ENCODE data around the gene SENP7.
"Not testable (repeated sequence)": the region's sequence is repeated elsewhere in the genome, so short reads cannot be mapped to it uniquely, and the experiment has no call there.

SENP7 gene

DNA sequence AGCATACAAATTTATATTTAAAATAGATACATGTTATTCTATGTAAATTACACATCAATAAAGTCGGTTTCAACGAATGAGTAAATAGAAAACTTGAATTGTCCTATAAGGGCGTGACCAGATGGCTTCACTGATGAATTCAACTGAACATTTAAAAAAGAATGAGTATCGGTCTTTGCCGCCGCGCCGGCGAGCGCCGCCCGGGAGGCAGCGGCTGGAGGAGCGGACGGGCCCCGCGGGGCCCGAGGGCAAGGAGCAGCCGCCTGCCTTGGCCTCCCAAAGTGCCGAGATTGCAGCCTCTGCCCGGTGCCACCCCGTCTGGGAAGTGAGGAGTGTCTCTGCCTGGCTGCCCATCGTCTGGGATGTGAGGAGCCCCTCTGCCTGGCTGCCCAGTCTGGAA, 74.4 kb downstream of the SENP7 start:
- DNase-seq, result not testable (repeated sequence)

DNA sequence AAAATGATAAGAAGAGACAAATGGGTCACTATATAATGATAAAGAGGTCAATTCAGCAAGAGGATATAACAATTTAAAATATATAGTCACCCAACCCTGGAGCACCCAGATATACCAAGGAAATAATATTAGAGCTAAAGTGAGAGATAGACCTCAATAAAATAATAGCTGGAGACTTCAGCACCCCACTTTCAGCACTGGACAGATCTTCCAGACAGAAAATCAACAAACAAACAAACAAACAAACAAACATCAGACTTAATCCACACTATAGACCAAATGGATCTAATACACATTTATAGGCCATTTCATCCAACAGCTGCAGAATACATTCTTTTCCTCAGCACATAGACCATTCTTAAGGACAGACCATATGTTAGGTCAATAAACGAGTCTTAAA, 79.4 kb downstream of the SENP7 start:
- DNase-seq, result no peak

DNA sequence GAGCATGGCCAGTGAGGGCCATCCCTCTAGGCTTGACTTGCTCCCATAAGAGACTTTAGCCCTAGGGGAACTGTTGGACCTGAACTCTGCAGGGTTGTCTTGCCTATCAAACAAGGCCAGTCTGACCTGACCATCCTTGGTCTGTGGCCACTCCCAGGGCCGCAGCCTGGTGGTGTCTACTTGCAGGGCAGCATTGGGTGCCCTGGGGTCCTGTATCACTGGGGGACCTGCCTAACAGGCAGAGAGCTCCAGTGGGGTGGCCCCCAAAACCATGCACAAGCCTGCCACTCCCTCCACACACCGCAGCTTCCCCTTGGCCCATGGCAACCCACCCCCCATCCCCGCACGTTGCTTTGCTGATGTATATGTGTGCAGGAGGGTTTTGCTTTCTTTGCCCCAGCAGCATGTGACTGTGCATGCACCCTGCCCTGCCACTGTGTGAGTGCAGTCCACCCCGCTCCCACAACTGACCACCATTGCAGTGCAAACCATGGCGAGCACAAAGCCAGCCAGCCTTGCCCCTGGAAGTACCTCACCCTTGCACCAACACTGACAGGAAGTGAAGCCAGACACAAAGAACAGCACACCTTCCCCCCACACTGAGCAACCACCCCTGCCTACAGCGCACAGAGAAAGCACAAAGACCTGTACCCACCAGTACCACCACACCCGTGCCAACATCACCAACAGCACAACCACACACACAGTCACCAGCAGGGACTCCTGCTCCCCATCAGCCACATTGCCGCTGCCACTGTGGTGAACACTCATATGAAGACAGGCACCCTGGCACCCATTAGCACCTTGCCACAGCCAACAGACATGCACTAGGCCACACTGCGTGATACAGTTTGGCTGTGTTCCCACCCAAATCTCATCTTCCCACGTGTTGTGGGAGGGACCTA, 88.8 kb downstream of the SENP7 start:
- DNase-seq, result no peak

DNA sequence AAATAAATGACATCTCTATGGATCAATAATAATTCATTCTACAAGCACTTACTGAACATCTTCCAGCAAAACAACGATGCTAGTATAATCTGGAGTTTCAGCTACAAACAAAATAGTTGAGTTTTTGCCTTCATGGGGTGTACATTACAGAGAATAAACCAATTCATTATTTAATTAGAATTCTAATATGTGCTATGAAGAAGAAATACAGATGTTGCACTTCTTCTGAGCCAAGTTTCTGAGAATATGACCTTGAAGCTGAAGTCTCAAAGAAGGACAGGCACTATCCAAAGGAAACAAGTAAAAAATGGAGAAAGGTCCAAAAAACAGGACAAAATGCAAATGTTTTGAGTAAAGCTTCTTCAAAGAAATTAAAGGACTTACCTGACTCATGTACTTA, 94.2 kb downstream of the SENP7 start:
- DNase-seq, result no peak

DNA sequence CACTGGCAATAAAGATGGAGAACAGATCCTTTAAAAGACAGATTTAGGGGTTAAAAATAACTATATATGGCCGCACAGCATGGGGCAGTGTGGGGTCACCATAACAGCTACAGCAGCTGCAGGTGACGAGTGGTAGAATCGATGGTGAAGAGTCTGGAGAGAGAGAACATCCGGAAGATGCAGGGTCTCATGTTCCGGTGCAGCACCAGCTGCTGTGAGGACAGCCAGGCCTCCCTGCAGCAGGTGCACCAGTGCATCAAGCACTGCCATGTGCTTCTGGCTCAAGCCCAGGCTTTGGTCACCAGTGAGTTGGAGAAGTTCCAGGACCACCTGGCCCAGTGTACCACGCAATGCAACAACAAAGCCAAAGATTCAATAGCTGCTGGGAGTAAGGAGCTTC, 98.9 kb downstream of the SENP7 start:
- DNase-seq, result no peak

DNA sequence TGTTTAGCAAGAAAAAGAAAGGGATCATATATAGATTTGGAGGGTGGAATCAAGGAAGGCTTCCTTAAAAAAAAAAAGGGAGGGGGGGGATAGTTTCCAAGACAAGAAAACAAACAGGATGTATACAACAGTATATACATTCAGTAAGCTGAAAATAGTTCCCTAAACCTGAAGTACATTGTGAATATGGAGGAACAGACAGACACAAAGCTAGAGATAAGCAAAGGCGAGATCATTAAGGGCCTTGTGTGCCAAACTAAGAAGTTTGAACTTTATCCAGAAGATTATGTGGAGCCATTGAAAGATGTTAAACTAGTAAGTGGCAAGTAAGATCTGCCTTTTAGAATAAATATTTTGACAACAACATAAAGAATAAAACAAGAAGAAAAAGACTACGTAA, 99.4 kb downstream of the SENP7 start:
- no peak for DNase-seq

DNA sequence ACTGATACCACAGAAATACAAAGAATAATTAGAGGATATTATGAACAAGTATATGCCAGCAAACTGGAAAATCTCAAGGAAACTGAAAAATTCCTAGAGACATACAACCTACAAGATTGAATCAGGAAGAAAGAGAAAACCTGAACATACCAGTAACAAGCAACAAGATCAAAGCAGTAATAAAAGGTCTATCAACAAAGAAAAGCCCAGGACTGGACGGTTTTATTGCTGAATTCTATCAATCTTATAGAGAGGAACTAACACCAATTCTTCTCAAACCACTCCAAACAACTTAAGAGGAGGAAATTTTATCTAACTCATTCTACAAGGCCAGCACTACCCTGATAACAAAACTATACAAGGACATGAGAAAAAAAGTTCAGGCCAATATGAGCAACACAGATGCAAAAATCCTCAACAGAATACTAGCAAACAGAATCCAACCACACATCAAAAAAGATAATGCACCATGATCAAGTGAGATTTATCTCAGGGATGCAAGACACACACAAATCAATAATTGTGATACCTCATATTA, 121.5 kb downstream of the SENP7 start:
- no peak for DNase-seq

DNA sequence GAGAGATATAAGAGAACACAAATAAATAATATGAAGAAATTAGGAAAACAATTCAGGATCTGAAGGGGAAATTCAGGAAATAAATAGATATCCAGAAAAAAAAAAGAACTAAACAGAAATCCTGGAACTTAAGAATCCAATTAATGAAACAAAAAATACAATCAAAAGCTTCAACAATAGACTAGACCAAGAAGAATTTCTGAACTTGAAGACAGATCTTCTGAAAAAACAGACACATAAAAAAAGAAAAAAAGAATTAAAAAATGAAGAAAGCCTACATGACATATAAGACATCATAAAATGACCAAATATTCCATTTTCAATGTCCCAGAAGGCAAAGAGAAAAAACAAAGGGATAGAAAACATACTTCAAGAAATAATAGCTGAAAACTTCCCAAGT, 124.3 kb downstream of the SENP7 start:
- no peak for DNase-seq

DNA sequence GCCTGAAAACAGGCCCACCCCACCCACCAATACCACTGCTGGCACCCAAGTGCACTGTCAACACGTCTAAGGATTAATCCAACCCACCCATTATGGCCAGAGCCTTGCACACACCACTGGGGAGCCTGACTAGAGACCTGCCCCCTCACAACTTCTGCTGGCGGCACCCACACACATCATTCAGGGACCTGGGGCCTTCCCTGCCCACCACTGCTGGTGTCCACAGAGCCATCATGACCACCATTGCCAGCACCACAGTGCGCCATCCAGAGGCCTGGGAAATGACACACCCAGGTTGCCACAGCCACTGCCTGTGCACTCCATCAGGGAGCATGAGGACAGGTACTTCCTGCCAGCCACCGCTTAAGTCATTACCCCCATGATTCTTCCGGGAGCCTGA, 125.7 kb downstream of the SENP7 start:
- DNase-seq, result no peak

DNA sequence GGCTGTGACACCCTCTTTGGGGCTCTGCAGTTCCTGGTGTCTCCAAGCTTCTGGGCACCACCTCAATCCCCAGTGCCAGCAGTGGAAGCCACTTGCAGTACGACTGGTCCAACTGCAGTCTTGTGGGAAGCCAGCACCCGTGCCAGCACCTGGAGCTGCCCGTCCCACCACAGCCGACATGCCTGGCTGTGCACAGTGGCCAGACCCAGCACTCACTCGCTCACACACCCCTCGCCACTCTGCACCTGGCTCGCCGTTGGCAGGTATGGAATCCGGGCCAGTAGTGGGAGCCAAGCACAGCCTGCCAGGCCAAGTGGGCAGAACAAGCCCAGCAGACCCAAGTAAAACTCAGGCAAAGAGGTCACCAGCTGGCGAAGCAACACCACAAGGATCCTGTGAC, 128.6 kb downstream of the SENP7 start:
- DNase-seq, result no peak

DNA sequence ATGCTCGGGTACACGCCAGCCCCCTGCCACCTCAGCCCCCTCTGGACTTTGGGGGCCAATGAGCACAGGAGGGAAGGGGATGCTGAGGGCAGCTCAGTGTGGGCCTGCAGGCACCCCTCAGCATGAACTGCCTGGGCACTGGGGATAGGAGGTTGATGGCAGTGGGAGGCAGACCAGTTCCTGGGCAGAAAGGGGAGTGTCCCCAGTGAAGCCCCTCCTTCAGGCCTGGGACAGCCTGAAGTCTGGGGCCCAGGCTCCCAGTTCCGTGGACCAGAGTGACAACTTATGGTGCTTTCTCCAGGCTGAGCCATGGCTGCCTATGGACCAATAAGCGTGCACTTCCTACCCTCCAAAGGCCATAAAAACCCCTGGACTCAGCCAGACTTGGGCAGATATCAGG, 129.4 kb downstream of the SENP7 start:
- DNase-seq, result no peak

DNA sequence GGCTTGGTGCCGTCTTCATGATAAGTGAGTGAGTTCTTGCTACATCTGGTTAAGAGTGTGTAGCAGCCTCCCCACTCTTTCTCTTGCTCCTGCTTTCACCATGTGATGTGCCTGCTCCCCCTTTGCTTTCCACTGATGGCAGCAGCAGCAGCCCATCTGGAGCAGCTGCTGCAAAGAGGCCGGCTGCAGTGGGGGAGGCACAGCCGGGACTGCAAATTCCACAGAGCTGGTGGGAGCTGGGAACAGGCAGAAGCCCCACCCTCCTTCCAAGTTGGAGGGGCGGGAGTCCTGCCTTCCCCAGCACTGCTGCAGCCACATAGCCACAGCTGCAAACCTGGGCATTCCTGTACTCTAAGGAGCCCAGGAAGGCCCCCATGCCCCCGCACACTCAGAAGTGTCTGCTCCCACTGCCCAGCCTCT, 129.8 kb downstream of the SENP7 start:
- no peak for DNase-seq

DNA sequence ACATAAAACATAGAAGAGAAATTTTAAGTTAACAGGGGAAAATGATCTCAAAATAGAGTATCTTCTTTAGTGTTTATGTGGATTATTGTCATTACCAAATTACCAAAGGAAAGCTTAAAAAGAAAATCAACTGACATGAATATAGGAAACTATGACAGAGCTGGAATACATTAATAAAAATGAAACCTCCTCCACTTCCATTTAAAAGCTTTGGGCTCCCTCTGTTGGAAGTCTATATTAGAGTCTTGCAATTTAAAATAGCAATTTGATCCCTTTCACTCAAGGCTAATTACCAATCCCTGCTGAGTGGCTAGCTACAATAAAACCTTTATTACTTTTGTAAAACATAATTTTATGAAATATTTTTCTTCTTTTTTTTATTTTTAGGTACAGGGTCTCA, 131.2 kb downstream of the SENP7 start:
- no peak for DNase-seq

DNA sequence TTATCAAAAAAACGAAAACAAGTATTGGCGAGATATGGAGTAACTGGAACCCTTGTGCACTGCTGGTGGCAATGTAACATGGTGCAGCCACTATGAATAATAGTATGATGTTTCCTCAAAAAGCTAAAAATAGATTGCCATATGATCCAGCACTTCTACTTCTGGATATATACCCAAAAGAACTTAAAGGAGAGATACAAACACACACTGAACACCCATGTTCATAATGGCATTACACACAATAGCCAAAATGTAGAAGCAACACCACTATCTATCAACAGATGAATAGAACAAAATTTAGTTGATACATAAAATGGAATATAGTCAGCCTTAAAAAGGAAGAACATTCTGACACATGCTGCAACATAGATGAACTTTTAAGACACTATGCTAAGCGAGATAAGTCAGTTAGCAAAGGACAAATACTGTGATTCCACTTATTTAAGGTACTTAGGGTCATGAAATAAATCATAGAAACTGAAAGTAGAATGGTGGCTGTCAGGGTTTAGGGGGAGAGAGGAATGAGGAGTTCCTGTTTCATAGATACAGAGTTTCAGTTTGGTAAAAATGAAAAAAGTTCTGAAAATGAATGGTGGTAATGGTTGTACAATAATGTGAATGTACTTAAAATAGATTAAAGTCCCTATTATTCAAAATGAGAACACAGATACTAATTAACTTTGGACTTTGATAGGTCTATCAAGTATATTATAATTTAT, 133.2 kb downstream of the SENP7 start:
- DNase-seq, result no peak

DNA sequence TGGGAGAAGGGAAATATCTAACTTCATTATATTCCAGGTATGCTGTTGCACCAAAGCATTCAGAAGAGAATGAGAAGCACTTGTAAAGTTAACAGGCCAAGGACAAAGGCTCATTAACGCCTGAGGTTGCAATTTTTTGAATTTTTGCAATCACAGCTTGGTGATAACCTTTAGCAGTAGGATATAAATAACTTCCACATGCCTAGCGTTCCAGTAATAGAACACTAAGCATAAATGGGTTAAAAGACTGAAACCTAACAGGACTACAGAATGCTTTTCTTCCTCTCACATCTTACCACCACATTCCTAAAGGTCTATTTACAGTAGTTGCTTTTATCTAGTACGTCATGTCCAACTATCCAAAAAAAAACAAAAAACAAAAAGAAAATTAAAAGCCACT, 135.2 kb downstream of the SENP7 start:
- DNase-seq, result no peak

DNA sequence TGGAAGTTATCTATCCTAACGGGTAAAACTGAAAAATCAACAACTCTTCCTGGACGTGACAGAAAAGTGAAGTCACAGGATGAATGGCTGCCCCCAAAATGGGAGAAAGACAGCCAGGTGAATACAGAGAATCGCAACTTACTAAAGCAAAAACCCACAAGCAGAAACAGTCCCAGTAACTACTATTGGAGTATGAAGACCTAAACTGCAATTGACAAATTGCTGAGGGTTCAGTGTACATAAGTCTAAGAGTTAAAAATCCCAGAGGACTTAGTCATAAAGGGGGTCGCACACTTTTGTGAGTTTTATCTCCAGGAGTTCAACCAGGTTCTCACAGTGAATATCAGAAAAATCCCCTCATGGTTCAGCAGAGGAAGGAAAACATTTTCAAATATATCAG, 135.8 kb downstream of the SENP7 start:
- no peak for DNase-seq

DNA sequence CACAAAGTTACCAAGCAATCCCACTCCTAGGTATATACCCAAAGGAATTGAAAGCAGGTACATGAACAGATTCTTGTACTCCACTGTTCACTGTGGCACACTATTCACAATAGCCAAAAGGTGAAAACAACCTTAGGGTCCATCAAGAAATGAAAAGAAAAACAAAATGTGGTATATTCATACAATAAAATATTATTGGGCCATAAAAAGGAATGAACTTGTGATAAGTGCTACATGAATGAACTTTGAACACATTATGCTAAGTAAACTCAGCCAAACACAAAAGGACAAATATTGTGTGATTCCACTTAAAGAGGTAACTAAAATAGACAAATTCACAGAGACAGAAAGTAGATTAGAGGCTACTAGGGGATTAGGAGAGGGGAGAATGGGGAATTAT, 137.4 kb downstream of the SENP7 start:
- DNase-seq, result no peak

DNA sequence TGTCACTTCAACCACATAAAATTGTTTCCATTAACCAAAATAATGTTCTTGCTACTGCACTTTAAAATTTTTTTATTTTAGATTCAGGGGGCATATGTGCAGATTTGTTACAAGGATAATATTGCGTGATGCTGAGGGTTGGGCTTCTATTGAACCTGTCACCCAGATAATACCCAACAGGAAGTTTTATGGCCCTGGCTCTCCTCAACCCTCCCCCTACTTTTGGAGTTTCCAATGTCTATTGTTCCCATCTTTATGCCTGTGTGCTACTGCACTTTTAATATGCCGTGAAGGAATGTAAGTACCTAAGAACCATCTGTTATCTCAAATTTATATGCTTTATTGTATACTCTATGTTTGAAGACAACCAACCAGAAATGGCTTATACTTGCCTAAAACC, 150.6 kb downstream of the SENP7 start:
- no peak for DNase-seq

DNA sequence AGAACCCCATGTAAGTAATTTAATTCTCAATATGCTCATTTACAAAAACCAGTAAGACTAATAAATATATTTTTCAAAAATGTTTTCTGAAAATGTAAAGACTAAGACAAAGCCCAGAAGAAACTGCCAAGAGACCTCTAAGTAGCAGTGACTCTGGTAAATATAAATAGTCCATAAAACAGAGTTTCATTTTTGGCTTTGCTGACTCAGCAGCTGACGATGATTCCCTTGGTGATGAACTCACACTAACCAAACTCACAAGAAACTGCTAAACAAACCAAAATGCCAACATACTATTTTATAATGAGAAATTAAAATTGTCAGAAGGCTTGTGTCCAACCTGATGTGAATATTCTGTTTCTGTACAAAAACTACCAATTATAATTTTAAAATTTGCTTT, 161.2 kb downstream of the SENP7 start:
- no peak for DNase-seq

DNA sequence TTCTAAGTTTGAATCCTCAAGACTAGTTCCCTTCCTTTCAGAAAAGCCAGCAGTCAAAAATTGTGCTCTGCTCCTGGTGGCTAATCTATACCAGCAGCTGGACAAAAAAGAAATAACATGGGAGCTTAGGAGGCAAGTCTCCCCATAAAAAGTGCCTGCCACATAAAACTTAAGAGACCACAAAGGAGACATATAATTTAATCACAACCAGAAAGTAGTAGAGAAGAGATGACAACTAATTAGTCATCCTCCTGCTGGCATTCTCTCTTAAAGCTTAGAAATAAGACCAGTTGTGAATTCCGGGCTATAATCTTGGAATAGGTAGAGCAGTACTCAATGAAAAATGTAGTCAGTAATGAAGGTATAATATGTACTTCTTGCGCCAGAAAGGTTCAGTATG, 172.4 kb downstream of the SENP7 start:
- no peak for DNase-seq

DNA sequence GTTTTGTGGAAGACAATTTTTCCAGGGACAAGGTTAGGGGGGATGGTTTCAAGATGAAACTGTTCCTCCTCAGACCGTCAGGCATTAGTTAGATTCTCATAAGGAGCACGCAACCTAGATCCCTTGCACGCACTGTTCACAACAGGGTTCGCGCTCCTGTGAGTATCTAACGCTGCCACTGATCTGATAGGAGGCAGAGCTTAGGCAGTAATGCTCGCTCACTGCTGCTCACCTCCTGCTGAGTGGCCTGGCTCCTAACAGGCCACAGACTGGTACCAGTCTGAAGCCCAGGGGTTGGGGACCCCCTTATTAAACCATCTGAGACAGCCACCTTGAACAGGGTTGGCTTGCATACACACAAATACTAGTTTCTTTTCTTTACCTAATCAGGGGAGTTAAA, 179.1 kb downstream of the SENP7 start:
- no peak for DNase-seq

DNA sequence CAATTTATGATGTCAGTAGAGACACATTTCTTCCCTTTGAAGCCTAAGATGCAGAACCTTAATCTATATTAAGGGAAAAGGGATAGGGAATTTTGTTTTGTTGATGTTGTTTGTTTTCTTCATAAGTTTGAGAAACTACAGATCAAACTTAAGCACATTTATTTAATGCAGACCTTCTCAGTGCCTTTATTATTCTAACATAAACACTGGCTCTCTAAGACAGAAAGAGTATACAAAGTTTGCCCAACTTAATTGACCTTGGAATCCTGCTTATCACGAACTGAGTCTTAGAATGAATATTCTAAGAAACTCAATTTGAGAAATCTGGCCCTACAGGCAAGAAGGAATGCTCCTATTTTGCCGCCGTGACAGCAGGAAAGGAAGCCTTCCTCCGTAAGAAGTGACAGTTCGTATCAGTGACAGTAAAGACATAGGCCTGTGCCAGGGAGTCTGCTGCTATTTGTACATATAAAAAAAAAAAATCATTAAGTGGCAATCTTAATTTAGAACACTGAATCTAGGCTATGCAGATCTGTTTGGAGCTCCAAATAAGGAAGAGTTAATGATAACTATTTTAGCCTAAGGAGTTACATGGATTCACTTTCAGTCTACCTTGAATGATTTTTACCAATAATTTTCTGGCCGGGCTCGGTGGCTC, 183.9 kb downstream of the SENP7 start:
- no peak for DNase-seq

DNA sequence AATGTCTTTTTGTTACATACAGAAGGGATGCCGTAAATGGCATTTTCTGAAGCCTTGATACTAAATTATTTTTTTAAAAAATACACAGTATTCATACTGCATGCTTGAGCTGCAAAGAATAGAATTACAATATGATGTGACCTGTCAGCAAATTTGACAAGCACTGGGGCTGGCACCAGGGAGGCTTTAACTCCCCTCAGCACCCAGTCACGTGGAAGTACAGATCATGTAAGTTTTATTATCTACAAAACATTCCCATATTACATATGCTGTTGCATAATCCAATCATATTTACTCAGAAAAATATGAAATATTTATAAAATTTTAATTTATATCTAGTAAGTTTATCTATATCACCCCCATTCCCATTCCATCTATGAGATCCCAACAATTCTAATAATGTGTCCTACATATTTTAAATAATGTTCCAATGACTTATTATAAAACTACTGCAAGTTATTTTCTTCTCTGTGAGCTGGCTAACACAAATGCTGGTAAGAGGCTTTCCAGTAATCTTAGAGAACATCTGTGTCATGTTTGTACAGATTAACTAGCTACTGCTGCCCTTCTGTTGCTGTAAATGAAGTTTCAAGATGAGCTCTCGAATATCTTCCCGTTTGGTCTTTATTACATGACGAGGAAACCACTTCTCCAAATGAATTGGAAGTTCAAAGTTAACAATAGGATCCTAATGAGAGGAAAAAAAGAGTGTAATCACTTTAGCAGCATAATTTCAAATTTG, 187.4 kb downstream of the SENP7 start:
- DNase-seq, result no peak
